Inferior parietal cortex (tissue), 1 donor: ENCODE data around the gene QPRT.
"Not testable (repeated sequence)": the region's sequence is repeated elsewhere in the genome, so short reads cannot be mapped to it uniquely, and the experiment has no call there.

Source experiments
- DNase-seq: peaks from one replicate; pipeline ENCODE4 v3.0.0-alpha.2; 2016; ENCODE audit errors: extremely low spot score

The QPRT gene

GRCh38 chr16:29662729-29663015 is 16.3 kb upstream of the QPRT start:
- DNase-seq: no peak

- DNase-seq: no peak
Measured at GRCh38 chr16:29663016-29663806, 15.8 kb upstream of the QPRT start, which contains the start of gene SPN. TSS of gene SPN (plus strand) at chr16:29663247. CDS start at chr16:29663729, 482 bp downstream.

DNA sequence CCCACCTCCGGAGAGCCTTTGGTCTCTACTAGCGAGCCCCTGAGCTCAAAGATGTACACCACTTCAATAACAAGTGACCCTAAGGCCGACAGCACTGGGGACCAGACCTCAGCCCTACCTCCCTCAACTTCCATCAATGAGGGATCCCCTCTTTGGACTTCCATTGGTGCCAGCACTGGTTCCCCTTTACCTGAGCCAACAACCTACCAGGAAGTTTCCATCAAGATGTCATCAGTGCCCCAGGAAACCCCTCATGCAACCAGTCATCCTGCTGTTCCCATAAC is 15.2 kb upstream of the QPRT start:
- DNase-seq: no peak

DNA sequence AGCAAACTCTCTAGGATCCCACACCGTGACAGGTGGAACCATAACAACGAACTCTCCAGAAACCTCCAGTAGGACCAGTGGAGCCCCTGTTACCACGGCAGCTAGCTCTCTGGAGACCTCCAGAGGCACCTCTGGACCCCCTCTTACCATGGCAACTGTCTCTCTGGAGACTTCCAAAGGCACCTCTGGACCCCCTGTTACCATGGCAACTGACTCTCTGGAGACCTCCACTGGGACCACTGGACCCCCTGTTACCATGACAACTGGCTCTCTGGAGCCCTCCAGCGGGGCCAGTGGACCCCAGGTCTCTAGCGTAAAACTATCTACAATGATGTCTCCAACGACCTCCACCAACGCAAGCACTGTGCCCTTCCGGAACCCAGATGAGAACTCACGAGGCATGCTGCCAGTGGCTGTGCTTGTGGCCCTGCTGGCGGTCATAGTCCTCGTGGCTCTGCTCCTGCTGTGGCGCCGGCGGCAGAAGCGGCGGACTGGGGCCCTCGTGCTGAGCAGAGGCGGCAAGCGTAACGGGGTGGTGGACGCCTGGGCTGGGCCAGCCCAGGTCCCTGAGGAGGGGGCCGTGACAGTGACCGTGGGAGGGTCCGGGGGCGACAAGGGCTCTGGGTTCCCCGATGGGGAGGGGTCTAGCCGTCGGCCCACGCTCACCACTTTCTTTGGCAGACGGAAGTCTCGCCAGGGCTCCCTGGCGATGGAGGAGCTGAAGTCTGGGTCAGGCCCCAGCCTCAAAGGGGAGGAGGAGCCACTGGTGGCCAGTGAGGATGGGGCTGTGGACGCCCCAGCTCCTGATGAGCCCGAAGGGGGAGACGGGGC is 14.7 kb upstream of the QPRT start:
- no peak for DNase-seq

- DNase-seq: no peak
Measured at GRCh38 chr16:29665294-29666077, 13.5 kb upstream of the QPRT start.

DNA sequence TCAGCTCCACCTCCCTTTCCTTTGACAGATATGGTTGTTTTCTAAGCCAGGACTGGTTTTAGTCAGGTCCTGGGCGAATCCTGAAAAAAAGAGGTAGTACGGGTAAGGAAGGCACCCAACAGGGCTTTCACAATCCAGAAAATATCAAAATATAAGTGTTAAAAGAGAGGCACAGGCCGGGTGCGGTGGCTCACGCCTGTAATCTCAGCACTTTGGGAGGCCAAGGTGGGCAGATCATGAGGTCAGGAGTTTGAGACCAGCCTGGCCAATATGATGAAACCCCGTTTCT is 11.7 kb upstream of the QPRT start:
- not testable (repeated sequence) for DNase-seq

- DNase-seq: no peak
Measured at GRCh38 chr16:29667755-29668154, 11.2 kb upstream of the QPRT start.

- DNase-seq: no peak
Measured at GRCh38 chr16:29668267-29668666, 10.7 kb upstream of the QPRT start.

- no peak for DNase-seq
Measured at GRCh38 chr16:29673501-29673900, 5.5 kb upstream of the QPRT start.

DNA sequence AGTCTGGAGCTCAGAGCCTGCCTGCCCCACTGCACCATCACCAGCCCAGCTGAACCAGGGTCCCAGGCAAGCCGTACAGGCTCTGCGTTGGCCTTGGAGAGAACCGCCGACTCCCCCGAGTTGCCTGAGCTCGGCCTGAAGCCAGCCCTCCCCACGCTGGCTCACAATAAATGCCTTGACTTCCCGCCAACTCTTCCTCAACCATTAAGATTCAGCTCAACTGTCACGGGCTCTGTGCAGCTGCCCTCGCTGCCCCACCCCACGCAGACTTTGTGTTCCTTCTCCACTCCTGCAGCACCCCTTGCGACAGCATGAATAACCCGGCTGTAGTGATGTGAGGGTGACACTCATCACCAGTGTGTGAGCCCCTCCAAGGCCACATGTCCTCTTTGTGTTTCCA is 4.8 kb upstream of the QPRT start:
- peak; percentile 76 for DNase-seq

DNA sequence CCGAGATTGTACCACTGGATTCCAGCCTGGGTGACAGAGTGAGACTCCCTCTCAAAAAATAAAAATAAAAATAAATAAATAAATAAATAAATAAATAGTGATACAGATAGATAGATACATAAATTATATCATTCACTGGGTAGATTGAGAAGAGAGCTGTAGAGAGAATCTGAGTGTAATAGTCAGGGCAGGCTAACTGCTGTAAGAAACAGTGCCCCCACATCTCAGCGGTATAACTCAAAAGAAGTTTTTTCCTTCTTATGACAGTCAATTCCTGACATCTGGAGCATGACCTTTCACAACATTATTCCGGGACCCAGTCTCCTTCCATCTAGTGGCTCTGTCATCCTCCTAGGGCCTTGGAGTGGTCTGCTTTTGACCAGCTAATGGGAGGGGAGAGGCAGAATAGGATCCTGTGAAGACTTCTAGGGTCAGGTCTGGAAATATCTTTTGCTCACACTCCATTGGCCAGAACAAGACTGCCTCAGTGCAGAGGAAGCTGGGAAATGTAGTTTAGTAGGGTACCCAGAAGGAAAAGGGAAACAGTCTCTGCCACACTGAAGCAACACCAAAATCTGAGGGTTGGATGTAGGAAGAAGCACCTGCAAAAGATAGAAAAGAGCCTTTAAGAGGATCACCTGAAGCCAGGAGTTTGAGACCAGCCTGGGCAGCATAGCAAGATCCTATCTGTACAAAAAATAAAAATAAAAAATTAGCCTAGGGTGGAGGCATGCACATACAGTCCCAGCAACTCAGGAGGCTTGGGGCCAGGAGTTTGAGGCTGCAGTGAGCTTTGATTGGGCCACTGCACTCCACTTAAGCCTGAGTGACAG is 3.0 kb upstream of the QPRT start:
- DNase-seq: peak; percentile 48

DNA sequence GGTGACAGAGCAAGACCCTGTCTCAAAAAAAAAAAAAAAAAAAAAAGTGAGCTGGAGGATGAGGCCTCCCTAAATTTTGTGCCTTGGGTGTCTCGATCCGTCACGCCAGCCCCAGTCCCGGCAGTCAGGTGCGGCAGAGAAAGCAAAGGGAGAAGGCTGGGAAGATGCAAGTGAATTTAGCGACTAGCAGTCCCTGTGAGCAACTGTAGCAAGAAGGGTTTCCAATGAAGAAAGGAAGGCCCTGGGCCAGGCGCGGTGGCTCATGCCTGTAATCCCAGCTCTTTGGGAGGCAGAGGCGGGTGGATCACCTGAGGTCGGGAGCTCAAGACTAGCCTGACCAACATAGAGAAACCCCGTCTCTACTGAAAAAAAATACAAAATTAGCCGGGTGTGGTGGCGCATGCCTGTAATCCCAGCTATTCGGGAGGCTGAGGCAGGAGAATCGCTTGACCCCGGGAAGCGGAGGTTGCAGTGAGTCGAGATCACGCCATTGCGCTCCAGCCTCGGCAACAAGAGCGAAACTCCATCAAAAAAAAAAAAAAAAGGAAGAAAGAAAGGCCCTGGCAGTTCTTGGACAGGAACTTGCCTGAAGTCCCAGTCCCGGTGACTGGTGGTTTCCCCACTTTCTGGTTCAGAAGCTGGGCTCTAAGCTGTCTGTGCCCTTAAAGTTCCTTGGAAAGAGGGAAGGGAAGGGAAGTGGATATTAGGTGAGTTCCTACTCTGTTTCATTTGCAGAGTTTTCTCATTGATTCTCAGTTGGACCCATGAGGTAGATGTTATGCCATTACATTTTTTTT is 1.8 kb upstream of the QPRT start:
- no peak for DNase-seq

DNA sequence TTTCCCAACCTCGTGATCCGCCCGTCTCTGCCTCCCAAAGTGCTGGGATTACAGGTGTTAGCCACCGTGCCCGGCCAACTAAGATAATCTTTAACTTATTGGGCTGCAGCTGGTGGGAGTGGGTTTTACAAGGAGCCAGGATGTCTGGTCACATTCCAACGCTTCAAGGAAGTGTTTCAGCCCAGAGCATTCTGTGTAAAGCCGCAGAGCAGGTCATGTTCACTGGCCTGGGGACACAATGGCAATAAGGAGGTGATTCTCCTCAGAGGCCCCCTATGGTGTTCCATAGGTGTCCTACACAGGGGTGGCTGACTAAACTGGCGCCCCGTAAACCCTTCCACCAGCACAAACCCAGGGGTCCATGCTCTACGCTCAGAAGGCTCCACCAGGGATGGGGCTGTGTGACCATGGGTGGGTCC is 1.2 kb downstream of the QPRT start:
- DNase-seq: no peak

DNA sequence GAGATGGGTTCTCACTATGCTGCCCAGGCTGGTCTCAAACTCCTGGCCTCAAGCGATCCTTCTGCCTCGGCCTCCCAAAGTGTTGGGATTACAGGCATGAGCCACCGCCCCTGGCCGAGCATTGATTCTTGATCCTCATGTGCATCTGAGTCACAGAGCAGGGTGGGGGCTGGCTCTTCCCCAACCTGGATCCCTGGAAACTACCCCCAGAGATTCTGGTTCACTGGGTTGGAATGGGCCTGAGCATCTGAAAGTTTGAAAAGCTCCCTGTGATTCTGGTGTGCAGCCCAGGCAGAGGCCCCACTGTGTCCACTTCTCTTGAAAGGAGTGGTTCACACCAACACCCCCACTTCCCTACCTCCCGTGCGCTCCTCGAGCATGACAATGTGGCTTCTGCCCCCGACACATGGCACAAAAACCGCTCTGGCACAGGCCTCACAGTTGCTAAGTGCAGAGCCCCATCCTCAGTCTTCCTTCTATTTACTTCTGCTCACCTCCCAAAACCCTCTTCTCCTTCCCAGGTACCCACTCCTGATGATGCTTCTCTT is 4.6 kb downstream of the QPRT start:
- no peak for DNase-seq

DNA sequence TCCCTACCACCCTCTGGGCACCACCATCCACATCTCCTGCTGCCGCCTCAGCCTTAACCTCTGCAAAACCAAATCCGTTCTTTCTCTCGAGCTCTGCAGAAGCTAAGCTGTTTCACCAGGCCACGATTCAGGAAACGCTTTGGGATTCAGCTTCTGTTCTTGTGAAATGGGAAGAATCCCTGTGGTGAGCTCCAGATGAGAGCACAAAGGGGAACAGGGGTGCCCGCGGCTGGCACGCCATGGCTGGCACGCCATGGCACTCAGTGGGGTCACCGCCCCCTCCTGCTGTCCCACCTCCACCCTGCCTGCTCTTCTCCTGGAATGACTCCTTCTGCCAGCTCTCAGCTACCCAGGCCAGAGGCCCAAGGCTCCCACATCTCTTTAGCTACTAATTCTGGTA is 5.7 kb downstream of the QPRT start:
- DNase-seq: no peak

GRCh38 chr16:29686740-29687332 is 7.9 kb downstream of the QPRT start:
- DNase-seq: no peak

GRCh38 chr16:29687755-29688154 is 8.8 kb downstream of the QPRT start:
- no peak for DNase-seq

GRCh38 chr16:29688172-29688571 is 9.2 kb downstream of the QPRT start:
- no peak for DNase-seq

DNA sequence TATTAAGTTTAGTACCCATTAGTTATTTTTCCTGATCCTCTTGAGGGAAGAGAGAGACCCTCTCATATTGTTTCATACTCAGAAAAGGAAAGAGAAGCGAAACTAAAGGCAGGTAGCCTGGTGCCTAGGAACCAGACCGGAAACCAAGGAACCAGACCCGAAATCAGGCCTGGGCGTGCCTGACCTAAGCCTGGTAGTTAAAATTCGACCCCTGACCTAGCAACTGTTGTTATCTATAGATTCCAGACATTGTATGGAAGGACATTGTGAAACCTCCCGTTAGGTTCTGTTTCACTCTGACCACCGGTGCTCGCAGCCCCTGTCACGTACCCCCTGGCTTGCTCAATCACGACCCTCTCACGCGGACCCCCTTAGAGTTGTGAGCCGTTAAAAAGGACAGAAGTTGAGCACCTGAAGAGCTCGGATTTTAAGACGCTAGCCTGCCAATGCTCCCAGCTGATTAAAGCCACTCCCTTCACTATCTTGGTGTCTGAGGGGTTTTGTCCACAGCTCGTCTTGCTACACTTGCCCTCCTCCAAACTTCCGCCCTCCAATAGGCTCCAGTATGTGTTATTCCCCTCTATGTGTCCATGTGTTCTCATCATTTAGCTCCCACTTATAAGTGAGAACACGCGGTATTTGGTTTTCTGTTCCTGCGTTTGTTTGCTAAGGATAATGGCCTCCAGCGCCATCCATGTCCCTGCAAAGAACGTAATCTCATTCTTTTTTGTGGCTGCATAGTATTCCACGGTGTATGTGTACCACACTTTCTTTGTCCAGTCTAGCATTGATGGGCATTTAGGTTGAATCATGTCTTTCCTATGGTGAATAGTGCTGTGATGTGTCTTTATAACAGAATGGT is 10.7 kb downstream of the QPRT start:
- DNase-seq: not testable (repeated sequence)
